H1 (cell line): ENCODE measurements around the gene RBP5.

Experiments used
- ASH2L ChIP-seq: fragments of 200-600, 300-600 bp; sonication (generic); IDR thresholded peaks from one replicate; pipeline ENCODE4 v1.7.1; 2017; ENCODE audit warnings: low read length
- EGR1 ChIP-seq: IDR thresholded peaks from 2 replicates; pipeline ENCODE4 v1.6.1; 2011; ENCODE audit warnings: low read depth, low read length, borderline replicate concordance
- EP300 ChIP-seq, 2 experiments: IDR thresholded peaks; 1 replicate in 1 of 2; 2 replicates in 1 of 2; pipeline ENCODE4 v1.6.1; 2011 to 2012; ENCODE audit warnings: low read depth in 2 of 2, low read length in 2 of 2, mild to moderate bottlenecking in 2 of 2, borderline replicate concordance in 1 of 2, inconsistent platforms in 1 of 2, moderate library complexity in 1 of 2
- GABPA ChIP-seq: IDR thresholded peaks from 2 replicates; pipeline ENCODE4 v1.6.1; 2011; ENCODE audit warnings: mild to moderate bottlenecking, low read length, moderate library complexity, borderline replicate concordance; ENCODE audit not compliant: insufficient read depth
- HDAC2 ChIP-seq, 2 experiments: fragments of 300-600 bp in 1 of 2; sonication (generic) in 1 of 2; IDR thresholded peaks; 2 replicates each; pipeline ENCODE4 v1.6.1; 2011 to 2012; ENCODE audit warnings: low read depth in 2 of 2, low read length in 2 of 2, mild to moderate bottlenecking in 2 of 2, moderate library complexity in 2 of 2, borderline replicate concordance in 1 of 2, inconsistent platforms in 1 of 2
- POLR2AphosphoS5 ChIP-seq: IDR thresholded peaks from 2 replicates; pipeline ENCODE4 v1.6.1; 2011; ENCODE audit warnings: low read depth, low read length
- SRF ChIP-seq: IDR thresholded peaks from 2 replicates; pipeline ENCODE4 v1.6.1; 2011; ENCODE audit warnings: mild to moderate bottlenecking, low read depth, low read length, moderate library complexity
- TF ChIP-seq, protein P1 (sequence below), 3 experiments: IDR thresholded peaks; 1 replicate in 2 of 3; 2 replicates in 1 of 3; pipeline versions ENCODE4 v1.5.1 to v1.6.1; 2011; ENCODE audit warnings: low read length in 3 of 3, mild to moderate bottlenecking in 3 of 3, inconsistent platforms in 2 of 3, low read depth in 1 of 3, moderate library complexity in 1 of 3; ENCODE audit not compliant: insufficient read depth in 1 of 3; ENCODE audit errors: control extremely low read depth in 1 of 3

DNA sequence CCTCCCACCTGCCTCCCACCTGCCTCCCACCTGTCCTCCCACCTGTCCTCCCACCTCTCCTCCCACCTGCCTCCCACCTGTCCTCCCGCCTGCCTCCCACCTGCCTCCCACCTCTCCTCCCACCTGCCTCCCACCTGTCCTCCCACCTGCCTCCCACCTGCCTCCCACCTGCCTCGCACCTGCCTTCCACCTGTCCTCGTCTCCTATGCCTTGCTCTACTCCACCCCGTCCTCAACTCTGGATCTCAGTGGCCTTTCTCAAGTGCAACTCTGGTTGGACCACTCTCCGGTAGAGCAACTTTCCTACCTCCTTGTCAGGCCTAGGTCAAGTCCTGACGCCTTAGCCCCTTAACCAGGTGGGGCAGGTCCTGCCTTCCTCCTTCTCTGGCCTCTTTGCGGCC, 31.5 kb upstream of the RBP5 start:
- TF ChIP-seq, protein P1, sequence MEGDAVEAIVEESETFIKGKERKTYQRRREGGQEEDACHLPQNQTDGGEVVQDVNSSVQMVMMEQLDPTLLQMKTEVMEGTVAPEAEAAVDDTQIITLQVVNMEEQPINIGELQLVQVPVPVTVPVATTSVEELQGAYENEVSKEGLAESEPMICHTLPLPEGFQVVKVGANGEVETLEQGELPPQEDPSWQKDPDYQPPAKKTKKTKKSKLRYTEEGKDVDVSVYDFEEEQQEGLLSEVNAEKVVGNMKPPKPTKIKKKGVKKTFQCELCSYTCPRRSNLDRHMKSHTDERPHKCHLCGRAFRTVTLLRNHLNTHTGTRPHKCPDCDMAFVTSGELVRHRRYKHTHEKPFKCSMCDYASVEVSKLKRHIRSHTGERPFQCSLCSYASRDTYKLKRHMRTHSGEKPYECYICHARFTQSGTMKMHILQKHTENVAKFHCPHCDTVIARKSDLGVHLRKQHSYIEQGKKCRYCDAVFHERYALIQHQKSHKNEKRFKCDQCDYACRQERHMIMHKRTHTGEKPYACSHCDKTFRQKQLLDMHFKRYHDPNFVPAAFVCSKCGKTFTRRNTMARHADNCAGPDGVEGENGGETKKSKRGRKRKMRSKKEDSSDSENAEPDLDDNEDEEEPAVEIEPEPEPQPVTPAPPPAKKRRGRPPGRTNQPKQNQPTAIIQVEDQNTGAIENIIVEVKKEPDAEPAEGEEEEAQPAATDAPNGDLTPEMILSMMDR (IDR thresholded peaks at IDR 0.05; ENCODE audit: control extremely low read depth in 1 of 3, insufficient read depth in 1 of 3, low read depth in 1 of 3, low read length in 3 of 3) = no peak
- TF ChIP-seq POLR2AphosphoS5 (no peak), GABPA (no peak), EP300 (IDR thresholded peaks at IDR 0.05; ENCODE audit: borderline replicate concordance in 1 of 2, low read depth in 2 of 2, low read length in 2 of 2) (no peak), EGR1 (no peak), HDAC2 (IDR thresholded peaks at IDR 0.05; ENCODE audit: borderline replicate concordance in 1 of 2, low read depth in 2 of 2, low read length in 2 of 2) (no peak), ASH2L (no peak), SRF (no peak)
